Measurements from ENCODE around the gene CIC. TPM values are rescaled to one million over a fixed set of nuclear protein-coding genes. Genes with fewer than 3 reads are reported as not detected.

The CIC gene
- total RNA-seq, 1 experiment from 2014 or later: 60.7 TPM

GRCh38 chr19:42288881-42289555 is 20.0 kb downstream of the CIC start:
- no TSS peak for BruUV-seq (replicated peaks)
- no peak for TF ChIP-seq EZH2 (IDR thresholded peaks at IDR 0.05; ENCODE audit: low read depth)
- no peak for TF ChIP-seq CTCF (conservative IDR thresholded peaks at IDR 0.05)
- POLR2A ChIA-PET (ENCODE audit: unreplicated experiment): no interaction called here

DNA sequence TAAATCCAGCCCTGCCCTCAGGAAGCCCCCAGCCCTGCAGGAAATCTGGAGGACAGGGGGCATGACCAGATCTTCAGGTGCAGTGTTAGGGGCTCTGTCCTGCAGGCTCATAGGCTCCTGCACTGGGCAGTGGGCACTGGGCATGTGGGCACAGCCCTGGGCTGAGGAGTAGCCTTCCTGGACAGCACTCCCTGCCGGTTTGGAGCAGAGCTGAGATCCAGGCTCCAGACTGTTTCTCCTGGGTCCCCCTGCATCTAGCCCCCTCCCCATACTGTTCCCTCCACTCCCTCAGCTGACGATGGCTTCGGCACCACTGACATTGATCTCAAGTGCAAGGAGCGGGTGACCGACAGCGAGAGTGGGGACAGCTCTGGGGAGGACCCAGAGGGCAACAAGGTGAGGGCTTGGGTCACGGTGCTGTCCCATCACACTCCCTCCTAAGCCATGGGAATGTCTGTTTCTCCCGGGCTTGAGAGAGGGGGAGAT is 20.5 kb downstream of the CIC start:
- TF ChIP-seq EZH2 (IDR thresholded peaks at IDR 0.05; ENCODE audit: low read depth) (no peak), CTCF (conservative IDR thresholded peaks at IDR 0.05) (no peak)
- no peak for DNase-seq
- no peaks in the 10 kb centered on the region for H3K9me3 ChIP-seq (ENCODE audit: insufficient read depth, low read depth)
- no peaks in the 10 kb centered on the region for H3K9me2 ChIP-seq (ENCODE audit: insufficient read depth)
- ChIA-PET POLR2A (ENCODE audit: unreplicated experiment) (no interaction called here), CTCF (no interaction called here)
- peaks cover 12% of the 10 kb centered on the region; the same call in 1 of the 2 replicates for H3K79me2 ChIP-seq (ENCODE audit: low read depth)
- peaks cover 8% of the 10 kb centered on the region; the same call in 1 of the 2 replicates for H3K4me1 ChIP-seq (replicated peaks; ENCODE audit: insufficient read depth)
- H4K20me1 ChIP-seq (ENCODE audit: insufficient read depth): peaks cover 12% of the 10 kb centered on the region; the same call in 1 of the 2 replicates
- no TSS peak for BruUV-seq (replicated peaks)
- H3K36me3 ChIP-seq (ENCODE audit: low read depth): no peaks in the 10 kb centered on the region
- peaks cover 8% of the 10 kb centered on the region; the same call in 1 of the 2 replicates for H3F3A ChIP-seq (ENCODE audit: insufficient read depth, low read depth)
- intact Hi-C loops (cut with micrococcal nuclease; ENCODE audit: unreplicated experiment): no loop called here
- no peak overlapping the region for H3K4me2 ChIP-seq
- H2AFZ ChIP-seq: no peak overlapping the region
- no peak overlapping the region for H3K27ac ChIP-seq
- no peaks in the 10 kb centered on the region for H3K27me3 ChIP-seq (ENCODE audit: insufficient read depth, low read depth)
- H3K4me3 ChIP-seq: no peak overlapping the region

More at GRCh38 chr19:42288881-42289555, 20.0 kb downstream of the CIC start:
- Histone ChIP-seq H3K36me3 (ENCODE audit: low read depth) (no peaks in the 10 kb centered on the region), H3K4me3 (no peak overlapping the region), H3K9me3 (ENCODE audit: insufficient read depth, low read depth) (no peaks in the 10 kb centered on the region), H2AFZ (no peak overlapping the region), H3F3A (ENCODE audit: insufficient read depth, low read depth) (peaks cover 8% of the 10 kb centered on the region; the same call in 1 of the 2 replicates), H3K27me3 (ENCODE audit: insufficient read depth, low read depth) (no peaks in the 10 kb centered on the region), H4K20me1 (ENCODE audit: insufficient read depth) (peaks cover 12% of the 10 kb centered on the region; the same call in 1 of the 2 replicates), H3K4me1 (replicated peaks; ENCODE audit: insufficient read depth) (peaks cover 8% of the 10 kb centered on the region; the same call in 1 of the 2 replicates), H3K4me2 (no peak overlapping the region), H3K79me2 (ENCODE audit: low read depth) (peaks cover 14% of the 10 kb centered on the region; the same call in 1 of the 2 replicates), H3K9me2 (ENCODE audit: insufficient read depth) (no peaks in the 10 kb centered on the region), H3K27ac (no peak overlapping the region)
- intact Hi-C loops (cut with micrococcal nuclease; ENCODE audit: unreplicated experiment): no loop called here
- CTCF ChIA-PET: interaction anchor here (0.5 kb wide), 1 partner anchor 43 kb away, joined by 4 read pairs; no protein-coding TSS in a partner anchor
- no peak for DNase-seq

DNA sequence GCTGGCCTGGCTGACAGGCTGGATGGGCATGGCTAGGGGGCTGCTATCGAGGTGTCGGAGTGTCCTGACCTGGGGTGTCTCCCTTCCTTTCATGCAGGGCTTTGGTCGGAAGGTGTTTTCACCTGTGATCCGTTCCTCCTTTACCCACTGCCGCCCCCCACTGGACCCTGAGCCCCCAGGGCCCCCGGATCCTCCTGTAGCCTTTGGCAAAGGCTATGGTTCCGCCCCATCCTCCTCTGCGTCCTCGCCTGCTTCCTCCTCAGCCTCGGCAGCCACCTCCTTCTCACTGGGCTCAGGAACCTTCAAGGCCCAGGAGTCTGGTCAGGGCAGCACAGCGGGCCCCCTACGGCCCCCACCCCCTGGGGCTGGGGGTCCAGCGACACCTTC is 21.1 kb downstream of the CIC start:
- Histone ChIP-seq H3K27ac (no peak overlapping the region), H4K20me1 (ENCODE audit: insufficient read depth) (peaks cover 9% of the 10 kb centered on the region; the same call in 1 of the 2 replicates), H2AFZ (no peak overlapping the region), H3K36me3 (ENCODE audit: low read depth) (no peaks in the 10 kb centered on the region), H3K4me1 (replicated peaks; ENCODE audit: insufficient read depth) (0 out of 2 replicates have a peak, but pooled peaks cover 2% of the 10 kb centered on the region), H3K79me2 (ENCODE audit: low read depth) (peaks cover 7% of the 10 kb centered on the region; the same call in 1 of the 2 replicates), H3K27me3 (ENCODE audit: insufficient read depth, low read depth) (no peaks in the 10 kb centered on the region), H3K4me3 (no peak overlapping the region), H3K9me2 (ENCODE audit: insufficient read depth) (no peaks in the 10 kb centered on the region), H3F3A (ENCODE audit: insufficient read depth, low read depth) (peaks cover 8% of the 10 kb centered on the region; the same call in 1 of the 2 replicates), H3K4me2 (no peak overlapping the region), H3K9me3 (ENCODE audit: insufficient read depth, low read depth) (no peaks in the 10 kb centered on the region)
- DNase-seq: no peak
- TF ChIP-seq CTCF (conservative IDR thresholded peaks at IDR 0.05) (no peak), EZH2 (IDR thresholded peaks at IDR 0.05; ENCODE audit: low read depth) (no peak)
- CTCF ChIA-PET: no interaction called here
- intact Hi-C loops (cut with micrococcal nuclease; ENCODE audit: unreplicated experiment): no loop called here
- POLR2A ChIA-PET (ENCODE audit: unreplicated experiment): no interaction called here
- no TSS peak for BruUV-seq (replicated peaks)
